HG03139 (cell line): ENCODE results near the gene GOLGA8J.
"Not testable (repeated sequence)": the region's sequence is repeated elsewhere in the genome, so short reads cannot be mapped to it uniquely, and the experiment has no call there.

ENCODE experiments used
- ATAC-seq: cut with Tn5 transposase; IDR thresholded peaks from one replicate; pipeline ENCODE4 v1.9.1; 2021; ENCODE audit not compliant: unreplicated experiment

GOLGA8J gene

GRCh38 chr15:30073915-30074314, 8.8 kb upstream of the GOLGA8J start:
- no peak for ATAC-seq

- not testable (repeated sequence) for ATAC-seq
Observed at GRCh38 chr15:30080816-30081215, 1.9 kb upstream of the GOLGA8J start.

- ATAC-seq, result not testable (repeated sequence)
Observed at GRCh38 chr15:30097827-30098226, 15.1 kb downstream of the GOLGA8J start.

- ATAC-seq, result not testable (repeated sequence)
Observed at GRCh38 chr15:30102890-30103289, 20.1 kb downstream of the GOLGA8J start.

- ATAC-seq, result not testable (repeated sequence)
Observed at GRCh38 chr15:30103941-30104507, 21.3 kb downstream of the GOLGA8J start.

- ATAC-seq, result not testable (repeated sequence)
Observed at GRCh38 chr15:30110591-30110990, 27.8 kb downstream of the GOLGA8J start.

- not testable (repeated sequence) for ATAC-seq
Observed at GRCh38 chr15:30130066-30130465, 47.3 kb downstream of the GOLGA8J start.

- ATAC-seq, result not testable (repeated sequence)
Observed at GRCh38 chr15:30134751-30135150, 52.0 kb downstream of the GOLGA8J start, which contains the start of gene GOLGA8T. GOLGA8T (plus strand) TSS chr15:30135051; CDS start chr15:30135149, 98 bp downstream.
